H1 (cell line): ENCODE measurements around the gene EIF2B1. TPM values are rescaled to one million over a fixed set of nuclear protein-coding genes. Genes with fewer than 3 reads are reported as not detected.

Source experiments
- EGR1 ChIP-seq: IDR thresholded peaks from 2 replicates; pipeline ENCODE4 v1.6.1; 2011; ENCODE audit warnings: low read depth, low read length, borderline replicate concordance
- KDM4A ChIP-seq: IDR thresholded peaks from one replicate; pipeline ENCODE4 v1.7.1; 2012; ENCODE audit warnings: low read depth, mild to moderate bottlenecking, moderate library complexity, low read length, inconsistent platforms; ENCODE audit not compliant: severe bottlenecking
- POU5F1 ChIP-seq: IDR thresholded peaks from 2 replicates; pipeline ENCODE4 v1.6.1; 2011; ENCODE audit warnings: low read depth, mild to moderate bottlenecking, low read length, moderate library complexity
- TAF7 ChIP-seq: optimal IDR thresholded peaks from 2 replicates; pipeline ENCODE3; 2011; ENCODE audit warnings: low read depth, mild to moderate bottlenecking, inconsistent platforms, low read length, moderate library complexity, borderline replicate concordance
- TCF12 ChIP-seq: IDR thresholded peaks from 2 replicates; pipeline ENCODE4 v1.6.1; 2011; ENCODE audit warnings: low read depth, mild to moderate bottlenecking, low read length
- polyA plus RNA-seq, 7 experiments: library from polyadenylated mRNA; depleted of rRNA in 3 of 7; stranded (reverse) in 5 of 7; unstranded in 2 of 7; fragments of >200 nt in 5 of 7; fragments of 200-250 nt in 2 of 7; gene quantifications; 1 replicate in 5 of 7; 2 replicates in 1 of 7; 4 replicates in 1 of 7; pipeline versions ENCODE4 v1.2.1 to v1.2.3, GENCODE V29; 2011 to 2013; ENCODE audit warnings: missing spikeins in 2 of 7, mixed read lengths in 2 of 7
- total RNA-seq: library from RNA; stranded (reverse); fragmentation: NEBNext Ultra II Directional; extraction: Animal tissue kit (Norgen Biotek cat#: 25700); gene quantifications from 2 replicates; pipeline ENCODE4 v1.2.1, GENCODE V29; 2021
- TF ChIP-seq, protein P1 (sequence below): IDR thresholded peaks from 2 replicates; pipeline ENCODE4 v1.6.1; 2011; ENCODE audit warnings: low read length, improper control_type of control experiment
- TF ChIP-seq, protein P2 (sequence below): IDR thresholded peaks from 2 replicates; pipeline ENCODE4 v1.6.1; 2012; ENCODE audit warnings: inconsistent platforms

Gene EIF2B1
- total and polyA plus RNA-seq, 2 of the 8 experiments (the other 6 are each of a cell fraction or from before 2014, with no cell fraction given) = 24.9 to 49.9 TPM

DNA sequence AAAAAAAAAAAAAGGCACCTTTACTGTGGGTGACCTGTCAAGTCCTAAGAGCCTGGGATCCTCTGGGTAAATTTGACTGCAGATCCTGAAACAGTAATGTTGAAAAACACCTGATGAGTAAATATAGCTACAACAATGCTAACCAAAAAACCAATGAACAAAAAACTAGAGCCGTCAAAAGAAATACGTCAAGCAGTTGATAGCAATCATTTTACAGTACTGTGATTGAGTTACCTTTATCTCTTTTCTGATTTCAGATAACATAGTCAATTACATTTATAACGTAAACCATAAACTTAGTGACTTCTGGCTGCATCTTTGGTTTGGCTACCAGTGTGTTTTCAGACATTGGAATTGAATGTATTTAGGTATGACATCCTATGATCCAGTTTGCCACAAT lies 55.2 kb downstream of the EIF2B1 start (continued):
- TF ChIP-seq KDM4A (no peak), TAF7 (no peak), TCF12 (no peak), EGR1 (no peak), POU5F1 (no peak)
- TF ChIP-seq, protein P1, sequence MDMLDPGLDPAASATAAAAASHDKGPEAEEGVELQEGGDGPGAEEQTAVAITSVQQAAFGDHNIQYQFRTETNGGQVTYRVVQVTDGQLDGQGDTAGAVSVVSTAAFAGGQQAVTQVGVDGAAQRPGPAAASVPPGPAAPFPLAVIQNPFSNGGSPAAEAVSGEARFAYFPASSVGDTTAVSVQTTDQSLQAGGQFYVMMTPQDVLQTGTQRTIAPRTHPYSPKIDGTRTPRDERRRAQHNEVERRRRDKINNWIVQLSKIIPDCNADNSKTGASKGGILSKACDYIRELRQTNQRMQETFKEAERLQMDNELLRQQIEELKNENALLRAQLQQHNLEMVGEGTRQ = no peak
- TF ChIP-seq, protein P2, sequence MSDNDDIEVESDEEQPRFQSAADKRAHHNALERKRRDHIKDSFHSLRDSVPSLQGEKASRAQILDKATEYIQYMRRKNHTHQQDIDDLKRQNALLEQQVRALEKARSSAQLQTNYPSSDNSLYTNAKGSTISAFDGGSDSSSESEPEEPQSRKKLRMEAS = no peak
- TF ChIP-seq, all 59 proteins: peak for 0
